ENCODE measurements around the gene KIAA1614. TPM values are rescaled to one million over a fixed set of nuclear protein-coding genes. Genes with fewer than 3 reads are reported as not detected.
A peak's percentile ranks its signal among the peaks of the same experiment; 100 is the strongest.

KIAA1614 gene
- total RNA-seq, 1 donor from 2014 or later, result 2.9 TPM

DNA sequence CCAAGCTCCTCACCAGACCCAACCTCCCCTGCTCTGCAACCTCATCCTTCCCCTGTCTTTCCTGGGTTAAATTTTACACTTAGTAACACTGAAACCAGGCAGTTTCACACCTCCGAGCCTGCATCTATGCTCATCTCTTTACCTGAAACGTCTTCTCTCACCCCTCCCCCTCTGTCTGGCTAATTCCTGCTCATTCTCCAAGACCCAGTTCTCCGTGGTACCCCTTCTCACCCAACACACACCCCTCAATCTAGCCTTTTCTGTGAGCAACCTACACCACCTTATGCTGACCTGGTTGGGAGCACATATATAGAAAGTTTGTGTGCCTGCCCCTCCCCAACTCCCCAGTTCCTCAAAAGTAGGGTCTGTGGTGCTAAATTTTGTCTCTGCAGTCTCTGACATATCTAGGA lies 3.7 kb upstream of the KIAA1614 start:
- Mint-ChIP-seq H3K27me3 (peaks cover 28% of the 10 kb centered on the region), H3K4me3 (no peak overlapping the region), H3K9me3 (no peaks in the 10 kb centered on the region), H3K4me1 (ENCODE audit: unreplicated experiment) (peaks cover 14% of the 10 kb centered on the region), H3K36me3 (no peaks in the 10 kb centered on the region), H3K27ac (no peak overlapping the region)
- DNase-seq (ENCODE audit: extremely low spot score, unreplicated experiment), result peak; percentile 10
- TF ChIP-seq, protein P1, sequence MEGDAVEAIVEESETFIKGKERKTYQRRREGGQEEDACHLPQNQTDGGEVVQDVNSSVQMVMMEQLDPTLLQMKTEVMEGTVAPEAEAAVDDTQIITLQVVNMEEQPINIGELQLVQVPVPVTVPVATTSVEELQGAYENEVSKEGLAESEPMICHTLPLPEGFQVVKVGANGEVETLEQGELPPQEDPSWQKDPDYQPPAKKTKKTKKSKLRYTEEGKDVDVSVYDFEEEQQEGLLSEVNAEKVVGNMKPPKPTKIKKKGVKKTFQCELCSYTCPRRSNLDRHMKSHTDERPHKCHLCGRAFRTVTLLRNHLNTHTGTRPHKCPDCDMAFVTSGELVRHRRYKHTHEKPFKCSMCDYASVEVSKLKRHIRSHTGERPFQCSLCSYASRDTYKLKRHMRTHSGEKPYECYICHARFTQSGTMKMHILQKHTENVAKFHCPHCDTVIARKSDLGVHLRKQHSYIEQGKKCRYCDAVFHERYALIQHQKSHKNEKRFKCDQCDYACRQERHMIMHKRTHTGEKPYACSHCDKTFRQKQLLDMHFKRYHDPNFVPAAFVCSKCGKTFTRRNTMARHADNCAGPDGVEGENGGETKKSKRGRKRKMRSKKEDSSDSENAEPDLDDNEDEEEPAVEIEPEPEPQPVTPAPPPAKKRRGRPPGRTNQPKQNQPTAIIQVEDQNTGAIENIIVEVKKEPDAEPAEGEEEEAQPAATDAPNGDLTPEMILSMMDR (conservative IDR thresholded peaks at IDR 0.05), result no peak

DNA sequence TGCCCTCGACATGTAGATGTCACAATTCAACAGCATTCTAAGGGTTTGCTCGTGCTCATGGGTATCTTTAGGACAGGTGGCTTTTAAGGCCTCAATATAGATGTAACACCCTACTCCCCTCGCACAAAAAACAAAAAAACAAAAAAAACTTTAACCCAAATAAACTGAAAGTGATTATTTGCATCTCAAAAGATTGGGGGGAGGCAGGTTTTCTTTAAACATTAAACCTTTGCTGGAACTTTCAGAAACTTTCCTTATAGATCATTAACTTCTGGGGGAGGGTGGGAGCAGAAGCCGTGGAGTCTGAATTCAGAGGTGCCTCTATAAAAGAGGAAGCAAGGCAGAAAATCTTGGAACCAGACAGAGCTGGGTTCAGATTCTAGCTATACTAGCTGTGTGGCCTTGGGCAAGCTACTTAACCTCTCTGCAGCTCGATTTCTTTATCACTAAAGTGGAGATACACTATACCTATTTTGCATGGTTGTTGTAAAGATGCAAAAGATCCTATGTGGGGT lies 3.2 kb upstream of the KIAA1614 start:
- Mint-ChIP-seq H3K4me3 (no peak overlapping the region), H3K36me3 (no peaks in the 10 kb centered on the region), H3K9me3 (no peaks in the 10 kb centered on the region), H3K27ac (no peak overlapping the region), H3K27me3 (peaks cover 30% of the 10 kb centered on the region), H3K4me1 (ENCODE audit: unreplicated experiment) (peaks cover 15% of the 10 kb centered on the region)
- no peak for DNase-seq (ENCODE audit: extremely low spot score, unreplicated experiment)
- TF ChIP-seq, protein P1 (conservative IDR thresholded peaks at IDR 0.05), result no peak

DNA sequence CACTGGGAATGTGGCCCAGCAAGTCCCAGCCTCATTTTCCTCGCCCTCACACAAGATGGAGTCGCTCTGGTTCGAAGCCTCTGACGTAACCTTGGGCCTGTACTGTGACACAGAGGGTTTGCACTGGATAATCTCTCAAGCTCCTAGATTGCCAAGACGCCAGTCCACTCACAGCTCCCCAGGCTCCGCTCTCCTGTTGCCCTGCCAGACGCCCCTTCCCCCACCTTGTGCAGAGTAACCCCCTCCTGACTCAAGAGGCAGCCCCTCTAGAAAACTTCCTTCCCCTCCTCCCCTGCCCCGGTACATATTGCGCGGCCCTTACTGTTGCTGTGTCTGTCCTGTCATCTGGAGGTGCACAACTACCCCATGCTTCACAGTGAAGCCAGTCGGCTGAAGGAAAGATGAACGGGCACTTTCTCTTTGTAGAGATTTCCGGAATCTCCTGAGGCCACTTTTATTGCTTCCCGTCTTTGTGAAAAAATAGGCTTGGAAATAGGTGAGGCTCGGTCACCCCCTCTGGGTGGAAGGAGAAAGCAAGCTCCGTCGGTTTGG lies 981 bp upstream of the KIAA1614 start:
- Mint-ChIP-seq H3K4me1 (ENCODE audit: unreplicated experiment) (peaks cover 15% of the 10 kb centered on the region), H3K27ac (peak overlapping the region; percentile 83), H3K9me3 (no peaks in the 10 kb centered on the region), H3K36me3 (no peaks in the 10 kb centered on the region), H3K4me3 (peak overlapping the region; percentile 81), H3K27me3 (peaks cover 35% of the 10 kb centered on the region)
- TF ChIP-seq, protein P1 (conservative IDR thresholded peaks at IDR 0.05), result no peak
- no peak for DNase-seq (ENCODE audit: extremely low spot score, unreplicated experiment)

DNA sequence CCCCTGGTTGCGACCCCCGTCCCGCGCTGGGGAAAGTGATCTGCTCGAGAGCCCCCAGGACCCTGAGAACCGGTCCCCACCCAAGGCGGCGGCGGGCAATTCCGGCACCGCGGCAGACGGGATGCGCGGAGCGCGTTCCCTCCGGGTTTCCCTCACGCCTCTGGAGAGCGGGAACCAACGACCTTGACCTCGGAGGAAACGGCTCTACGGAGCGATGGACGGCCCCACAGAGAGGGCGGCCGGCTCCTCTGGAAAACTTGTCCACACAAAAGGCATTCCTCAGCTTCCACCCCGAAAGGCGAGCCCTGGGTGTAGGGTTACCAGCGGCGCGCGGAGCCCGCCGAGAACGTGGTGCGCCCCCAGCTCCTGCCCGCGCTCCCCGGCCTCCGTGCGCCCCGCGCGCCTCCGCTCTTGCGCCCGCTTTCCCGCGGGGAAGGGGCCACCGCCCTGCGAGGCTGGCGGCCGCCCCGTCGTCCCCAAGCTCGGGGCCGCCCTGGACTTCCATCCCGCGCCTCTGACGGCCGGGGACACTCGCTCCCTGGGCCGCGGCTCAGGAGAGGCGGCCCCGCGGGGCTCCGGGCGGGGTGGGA lies 391 bp upstream of the KIAA1614 start:
- Mint-ChIP-seq H3K36me3 (no peaks in the 10 kb centered on the region), H3K27ac (peak overlapping the region; percentile 83), H3K9me3 (no peaks in the 10 kb centered on the region), H3K27me3 (peaks cover 35% of the 10 kb centered on the region), H3K4me3 (peak overlapping the region; percentile 81), H3K4me1 (ENCODE audit: unreplicated experiment) (peaks cover 15% of the 10 kb centered on the region)
- TF ChIP-seq, protein P1 (conservative IDR thresholded peaks at IDR 0.05), result no peak
- DNase-seq (ENCODE audit: extremely low spot score, unreplicated experiment), result no peak

DNA sequence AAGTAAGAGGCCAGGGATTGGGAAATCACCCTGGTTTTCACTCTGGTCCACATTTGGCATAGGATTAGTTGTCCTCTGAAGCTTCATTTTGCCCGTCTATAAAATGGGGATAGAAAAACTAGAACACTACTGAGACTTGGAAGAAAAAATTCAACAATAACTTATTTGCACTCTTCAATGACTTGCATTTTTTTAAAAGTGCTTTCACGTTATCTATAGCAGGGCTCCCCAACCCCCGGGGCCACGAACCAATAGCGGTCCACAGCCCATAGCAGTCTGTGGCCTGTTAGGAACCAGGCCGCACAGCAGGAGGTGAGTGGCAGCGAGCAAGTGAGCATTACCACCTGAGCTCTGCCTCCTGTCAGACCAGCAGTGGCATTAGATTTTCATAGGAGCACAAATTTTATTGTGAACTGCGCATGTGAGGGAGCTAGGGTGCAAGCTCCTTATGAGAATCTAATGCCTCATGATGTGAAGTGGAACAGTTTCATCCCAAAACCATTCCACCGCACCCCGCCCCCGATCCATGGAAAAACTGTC lies 2.8 kb downstream of the KIAA1614 start:
- Mint-ChIP-seq H3K36me3 (no peaks in the 10 kb centered on the region), H3K4me3 (no peak overlapping the region), H3K9me3 (no peaks in the 10 kb centered on the region), H3K27me3 (peaks cover 26% of the 10 kb centered on the region), H3K4me1 (ENCODE audit: unreplicated experiment) (peaks cover 22% of the 10 kb centered on the region), H3K27ac (no peak overlapping the region)
- TF ChIP-seq, protein P1 (conservative IDR thresholded peaks at IDR 0.05), result no peak
- no peak for DNase-seq (ENCODE audit: extremely low spot score, unreplicated experiment)
